DOHH2 (cell line): ENCODE results near the gene TM4SF4.

Experiments
- H3F3A ChIP-seq: fragments of 200-600 bp; sonication (generic), shearing (Covaris generic); 2 replicates; pipeline ENCODE4 v1.6.0; 2016; ENCODE audit warnings: antibody characterized with exemption, mild to moderate bottlenecking; ENCODE audit not compliant: control insufficient read depth, insufficient read depth
- H3K27ac ChIP-seq: fragments of 200-600 bp; sonication (generic); 2 replicates; pipeline ENCODE4 v1.5.1; 2014; ENCODE audit warnings: low read depth, mild to moderate bottlenecking, low read length, moderate library complexity
- H3K27me3 ChIP-seq: fragments of 200-600 bp; sonication (generic); 2 replicates; pipeline ENCODE4 v1.6.1; 2014; ENCODE audit warnings: mild to moderate bottlenecking, low read length, mixed read lengths; ENCODE audit not compliant: control insufficient read depth
- H3K36me3 ChIP-seq: fragments of 200-600 bp; sonication (generic); 2 replicates; pipeline ENCODE4 v1.6.1; 2014; ENCODE audit warnings: mild to moderate bottlenecking, low read length, moderate library complexity, mixed read lengths; ENCODE audit not compliant: control insufficient read depth
- H3K4me1 ChIP-seq: fragments of 200-600 bp; sonication (generic); 2 replicates; pipeline ENCODE4 v1.6.1; 2014; ENCODE audit warnings: mild to moderate bottlenecking, low read length, mixed read lengths; ENCODE audit not compliant: control insufficient read depth
- H3K4me2 ChIP-seq: fragments of 200-600 bp; sonication (generic); 2 replicates; pipeline ENCODE4 v1.6.0; 2014; ENCODE audit warnings: mild to moderate bottlenecking, low read length, moderate library complexity
- H3K4me3 ChIP-seq: fragments of 200-600 bp; sonication (generic); 2 replicates; pipeline ENCODE4 v1.5.1; 2014; ENCODE audit warnings: mild to moderate bottlenecking, low read length, mixed read lengths
- H3K79me2 ChIP-seq: fragments of 200-600 bp; sonication (generic); 2 replicates; pipeline ENCODE4 v1.6.1; 2014; ENCODE audit warnings: mild to moderate bottlenecking, low read length, mixed read lengths; ENCODE audit not compliant: control insufficient read depth
- H3K9me2 ChIP-seq: fragments of 200-600 bp; sonication (generic); replicated peaks from 2 replicates; pipeline ENCODE4 v1.6.1; 2014; ENCODE audit warnings: mild to moderate bottlenecking, low read length, mixed read lengths; ENCODE audit not compliant: control insufficient read depth
- H3K9me3 ChIP-seq: fragments of 200-600 bp; sonication (generic); 2 replicates; pipeline ENCODE4 v1.6.1; 2014; ENCODE audit warnings: antibody characterized with exemption, low read length, mixed read lengths; ENCODE audit not compliant: control insufficient read depth, insufficient read depth
- H4K20me1 ChIP-seq: fragments of 200-600 bp; sonication (generic); 2 replicates; pipeline ENCODE4 v1.6.0; 2014; ENCODE audit warnings: low read depth, mild to moderate bottlenecking, antibody characterized with exemption, low read length, moderate library complexity; ENCODE audit not compliant: control insufficient read depth, insufficient read depth
- CTCF ChIP-seq: fragments of 200-600 bp; sonication (generic); IDR thresholded peaks from one replicate; pipeline ENCODE4 v1.5.1; 2014; ENCODE audit warnings: antibody characterized with exemption, mild to moderate bottlenecking, low read depth, low read length; ENCODE audit not compliant: poor library complexity, severe bottlenecking
- EZH2phosphoT487 ChIP-seq: fragments of 200-600 bp; sonication (generic); IDR thresholded peaks from 2 replicates; pipeline ENCODE4 v1.6.1; 2017; ENCODE audit warnings: borderline replicate concordance, mild to moderate bottlenecking, antibody characterized with exemption, low read length, moderate library complexity, mixed read lengths

TM4SF4 gene

GRCh38 chr3:149511040-149511626, 36.6 kb downstream of the TM4SF4 start:
- Histone ChIP-seq H3K27ac (no peak overlapping the region), H3K4me1 (no peaks in the 10 kb centered on the region), H3K79me2 (no peaks in the 10 kb centered on the region), H3K4me3 (no peak overlapping the region), H3K4me2 (no peak overlapping the region), H3K9me2 (no peaks in the 10 kb centered on the region), H3F3A (no peaks in the 10 kb centered on the region), H3K9me3 (no peaks in the 10 kb centered on the region), H3K36me3 (no peaks in the 10 kb centered on the region), H4K20me1 (no peaks in the 10 kb centered on the region), H3K27me3 (peaks cover 5% of the 10 kb centered on the region)
- TF ChIP-seq CTCF (no peak), EZH2phosphoT487 (no peak)

- TF ChIP-seq EZH2phosphoT487 (no peak), CTCF (peak; percentile 70)
- Histone ChIP-seq H3K4me2 (no peak overlapping the region), H3K4me1 (no peaks in the 10 kb centered on the region), H3F3A (no peaks in the 10 kb centered on the region), H3K9me2 (no peaks in the 10 kb centered on the region), H3K27me3 (peaks cover 5% of the 10 kb centered on the region; the same call in 1 of the 2 replicates), H3K36me3 (no peaks in the 10 kb centered on the region), H3K27ac (no peak overlapping the region), H4K20me1 (no peaks in the 10 kb centered on the region), H3K79me2 (no peaks in the 10 kb centered on the region), H3K4me3 (no peak overlapping the region), H3K9me3 (no peaks in the 10 kb centered on the region)
These were observed 37.7 kb downstream of the TM4SF4 start for GRCh38 chr3:149512073-149512782.

GRCh38 chr3:149514471-149514870, 40.0 kb downstream of the TM4SF4 start:
- Histone ChIP-seq H3K36me3 (no peaks in the 10 kb centered on the region), H3F3A (no peaks in the 10 kb centered on the region), H4K20me1 (no peaks in the 10 kb centered on the region), H3K9me2 (no peaks in the 10 kb centered on the region), H3K4me2 (no peak overlapping the region), H3K9me3 (no peaks in the 10 kb centered on the region), H3K27me3 (no peaks in the 10 kb centered on the region), H3K4me1 (no peaks in the 10 kb centered on the region), H3K27ac (no peak overlapping the region), H3K4me3 (no peak overlapping the region), H3K79me2 (no peaks in the 10 kb centered on the region)
- TF ChIP-seq CTCF = no peak
- no peak for TF ChIP-seq EZH2phosphoT487
